Osteoblast (primary cell): ENCODE data around the gene CALR. TPM values are rescaled to one million over a fixed set of nuclear protein-coding genes. Genes with fewer than 3 reads are reported as not detected.

Experiments
- DNase-seq: peaks from one replicate; pipeline ENCODE4 v3.0.0; 2011; ENCODE audit warnings: low spot score, mixed read lengths; ENCODE audit not compliant: insufficient read length; ENCODE audit errors: missing footprints
- H2AFZ ChIP-seq: 2 replicates; pipeline ENCODE4 v1.6.0; 2011; ENCODE audit warnings: mild to moderate bottlenecking, low read length
- H3K27ac ChIP-seq: 2 replicates; pipeline ENCODE4 v1.5.1; 2011; ENCODE audit warnings: mild to moderate bottlenecking, low read depth, low read length, moderate library complexity
- H3K27me3 ChIP-seq: 2 replicates; pipeline ENCODE4 v1.6.0; 2012; ENCODE audit warnings: mild to moderate bottlenecking, control low read depth, inconsistent platforms, low read length, moderate library complexity; ENCODE audit not compliant: insufficient read depth
- H3K36me3 ChIP-seq: 2 replicates; pipeline ENCODE4 v1.5.1; 2011; ENCODE audit warnings: mild to moderate bottlenecking, low read length, control low read depth, moderate library complexity; ENCODE audit not compliant: insufficient read depth
- H3K4me1 ChIP-seq: 2 replicates; pipeline ENCODE4 v1.5.1; 2011; ENCODE audit warnings: mild to moderate bottlenecking, low read length, control low read depth, moderate library complexity; ENCODE audit not compliant: insufficient read depth
- H3K4me2 ChIP-seq: 2 replicates; pipeline ENCODE4 v1.6.0; 2011; ENCODE audit warnings: mild to moderate bottlenecking, low read length; ENCODE audit not compliant: insufficient read depth
- H3K4me3 ChIP-seq: fragments of 200-600 bp; sonication (generic); 3 replicates; pipeline ENCODE4 v1.5.1; 2012; ENCODE audit warnings: mild to moderate bottlenecking, low read length, inconsistent platforms; ENCODE audit not compliant: insufficient read depth
- H3K79me2 ChIP-seq: 2 replicates; pipeline ENCODE4 v1.6.0; 2012; ENCODE audit warnings: mild to moderate bottlenecking, low read length, control low read depth, inconsistent platforms; ENCODE audit not compliant: insufficient read depth
- H3K9me3 ChIP-seq: 2 replicates; pipeline ENCODE4 v1.5.1; 2011; ENCODE audit warnings: low read depth, low read length, control low read depth
- H4K20me1 ChIP-seq: 2 replicates; pipeline ENCODE4 v1.6.0; 2012; ENCODE audit warnings: mild to moderate bottlenecking, low read length, control low read depth; ENCODE audit not compliant: insufficient read depth
- total RNA-seq: library from RNA; depleted of rRNA; stranded (reverse); fragments of >200 nt; gene quantifications from 2 replicates; pipeline ENCODE4 v1.2.3, GENCODE V29; 2012
- TF ChIP-seq, protein P1 (sequence below): IDR thresholded peaks from 2 replicates; pipeline ENCODE4 v1.5.1; 2011; ENCODE audit warnings: mild to moderate bottlenecking, low read depth, low read length, moderate library complexity; ENCODE audit errors: extremely low read depth

The CALR gene
- total RNA-seq, 1 donor: 1,685 TPM

DNA sequence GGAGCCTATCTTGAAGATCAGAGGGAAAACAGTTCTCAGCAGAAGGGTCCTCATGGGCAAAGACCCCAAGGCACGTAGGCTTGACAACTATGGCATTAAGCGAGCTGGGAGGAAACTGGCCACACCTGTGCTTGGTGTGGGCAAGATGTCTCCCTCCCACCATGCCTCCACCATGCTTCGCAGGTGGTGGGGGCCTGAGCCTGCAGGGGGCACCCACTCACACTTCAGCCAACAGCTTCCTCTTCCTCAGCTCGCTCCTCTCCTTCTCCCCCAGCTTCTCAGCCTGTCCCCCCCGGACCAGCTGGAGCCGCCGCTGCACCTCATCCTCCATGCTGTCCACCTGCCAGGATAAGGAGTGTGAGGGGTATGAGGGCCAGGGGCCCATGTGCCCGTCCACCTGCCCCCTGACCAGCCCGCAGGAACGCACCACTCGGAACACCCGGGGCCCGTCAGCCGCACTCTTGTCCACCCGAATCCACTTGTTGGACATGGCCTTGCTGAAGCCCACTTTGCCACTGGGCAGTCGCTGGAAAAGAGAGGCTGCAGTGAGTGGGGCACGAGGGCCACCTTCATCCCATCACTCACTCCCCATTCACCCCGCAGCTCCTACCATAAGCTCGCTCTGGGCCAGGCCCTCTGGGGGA, 8.3 kb upstream of the CALR start:
- H3K36me3 ChIP-seq: peaks cover 34% of the 10 kb centered on the region
- no peak overlapping the region for H3K27ac ChIP-seq
- TF ChIP-seq, protein P1, sequence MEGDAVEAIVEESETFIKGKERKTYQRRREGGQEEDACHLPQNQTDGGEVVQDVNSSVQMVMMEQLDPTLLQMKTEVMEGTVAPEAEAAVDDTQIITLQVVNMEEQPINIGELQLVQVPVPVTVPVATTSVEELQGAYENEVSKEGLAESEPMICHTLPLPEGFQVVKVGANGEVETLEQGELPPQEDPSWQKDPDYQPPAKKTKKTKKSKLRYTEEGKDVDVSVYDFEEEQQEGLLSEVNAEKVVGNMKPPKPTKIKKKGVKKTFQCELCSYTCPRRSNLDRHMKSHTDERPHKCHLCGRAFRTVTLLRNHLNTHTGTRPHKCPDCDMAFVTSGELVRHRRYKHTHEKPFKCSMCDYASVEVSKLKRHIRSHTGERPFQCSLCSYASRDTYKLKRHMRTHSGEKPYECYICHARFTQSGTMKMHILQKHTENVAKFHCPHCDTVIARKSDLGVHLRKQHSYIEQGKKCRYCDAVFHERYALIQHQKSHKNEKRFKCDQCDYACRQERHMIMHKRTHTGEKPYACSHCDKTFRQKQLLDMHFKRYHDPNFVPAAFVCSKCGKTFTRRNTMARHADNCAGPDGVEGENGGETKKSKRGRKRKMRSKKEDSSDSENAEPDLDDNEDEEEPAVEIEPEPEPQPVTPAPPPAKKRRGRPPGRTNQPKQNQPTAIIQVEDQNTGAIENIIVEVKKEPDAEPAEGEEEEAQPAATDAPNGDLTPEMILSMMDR: no peak
- H3K27me3 ChIP-seq: no peaks in the 10 kb centered on the region
- no peak for DNase-seq
- no peaks in the 10 kb centered on the region for H3K9me3 ChIP-seq
- H3K4me2 ChIP-seq: no peak overlapping the region
- H3K79me2 ChIP-seq: peaks cover 40% of the 10 kb centered on the region
- no peak overlapping the region for H2AFZ ChIP-seq
- H3K4me3 ChIP-seq: no peak overlapping the region
- peaks cover 8% of the 10 kb centered on the region for H3K4me1 ChIP-seq
- peaks cover 14% of the 10 kb centered on the region for H4K20me1 ChIP-seq

DNA sequence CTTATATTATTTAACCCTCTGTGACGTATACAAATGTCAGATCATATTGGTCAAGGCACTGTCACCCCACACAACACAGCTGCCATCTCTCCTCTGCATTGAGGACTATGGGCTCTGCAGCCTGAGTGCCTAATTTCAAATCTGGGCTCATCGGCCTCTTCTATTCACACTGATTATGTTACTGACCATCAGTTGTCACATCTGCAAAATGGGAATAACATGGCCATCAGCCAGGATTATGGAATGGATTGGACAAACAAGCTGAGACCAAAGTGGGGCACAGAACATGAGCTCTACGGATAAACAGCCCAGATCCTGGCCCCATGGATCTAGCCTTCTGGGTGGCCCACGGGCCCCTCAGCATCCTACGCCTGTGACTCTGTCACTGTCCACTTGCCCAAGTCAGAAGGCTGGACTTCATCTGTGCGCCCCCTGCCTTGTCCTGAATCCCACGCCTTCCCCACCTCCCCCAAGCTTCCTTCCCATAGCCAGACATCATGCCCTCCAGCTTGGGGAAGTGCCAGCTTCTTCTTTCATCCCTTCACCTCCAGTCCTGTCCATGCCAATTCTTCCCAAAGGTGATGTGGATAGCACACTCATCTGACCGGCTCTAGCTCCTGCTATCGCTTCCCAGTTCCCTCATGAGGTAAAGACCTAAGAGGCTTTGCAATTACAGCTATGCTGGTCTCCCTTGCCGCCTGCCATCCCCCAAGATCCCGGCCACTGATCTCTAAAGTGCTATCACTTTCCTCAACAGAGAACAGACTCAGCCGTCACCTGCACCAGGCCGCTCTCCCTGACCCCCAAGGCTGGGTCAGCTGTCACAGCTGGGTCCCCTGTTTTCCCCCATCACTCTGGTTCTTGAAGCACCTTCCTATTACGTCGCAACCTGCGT, 5.8 kb upstream of the CALR start:
- peak overlapping the region; percentile 98 for H3K4me3 ChIP-seq
- H3K9me3 ChIP-seq: no peaks in the 10 kb centered on the region
- H3K27me3 ChIP-seq: no peaks in the 10 kb centered on the region
- H3K79me2 ChIP-seq: peaks cover 40% of the 10 kb centered on the region
- TF ChIP-seq, protein P1: no peak
- peaks cover 23% of the 10 kb centered on the region for H3K36me3 ChIP-seq
- H3K27ac ChIP-seq: peak overlapping the region; percentile 83
- H3K4me2 ChIP-seq: peak overlapping the region; percentile 99
- peaks cover 12% of the 10 kb centered on the region for H3K4me1 ChIP-seq
- DNase-seq: peak; percentile 80
- peak overlapping the region; percentile 95 for H2AFZ ChIP-seq
- H4K20me1 ChIP-seq: peaks cover 14% of the 10 kb centered on the region

DNA sequence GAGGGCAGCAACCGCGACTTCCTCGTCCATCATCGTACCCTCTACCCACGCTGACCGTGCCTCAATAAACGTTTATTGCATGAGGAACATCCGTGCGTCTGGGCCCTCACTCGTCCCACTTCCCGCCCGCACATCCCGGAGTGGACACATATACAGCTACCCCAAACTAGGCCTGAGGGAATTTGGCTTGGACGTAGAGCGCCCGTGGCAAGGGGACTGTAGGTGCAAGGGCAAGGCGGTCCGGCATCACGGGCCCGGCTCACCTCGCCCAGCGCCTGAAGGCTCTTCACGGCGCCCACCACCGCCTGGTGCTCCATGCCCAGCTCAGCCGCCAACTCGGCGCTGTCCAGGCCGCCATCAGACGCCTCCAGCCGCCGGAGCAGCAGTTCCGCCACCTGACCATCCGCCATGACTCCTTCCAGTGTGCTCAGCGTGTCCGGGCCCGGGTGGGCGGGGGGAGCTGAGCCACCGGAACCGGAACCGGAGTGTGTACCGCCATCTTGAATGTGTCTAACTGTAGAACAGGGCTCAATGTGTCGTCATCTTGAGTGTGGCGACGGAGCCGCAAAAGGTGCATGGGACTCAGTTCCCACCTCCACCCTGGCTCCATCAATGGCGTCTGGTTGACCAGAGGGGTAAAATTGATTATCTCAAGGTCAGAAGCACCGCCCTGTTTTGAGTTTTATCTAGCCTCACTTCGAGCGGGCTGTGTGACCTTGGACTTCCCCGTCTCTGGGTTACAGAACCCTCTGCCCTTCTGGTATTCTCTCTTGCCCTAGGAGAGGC, 4.9 kb upstream of the CALR start, which contains the start of gene FARSA:
TSS of gene FARSA (minus strand) at position 425 of the 786 bp plus-strand sequence. CDS start at position 410, 15 bp downstream.
- peaks cover 41% of the 10 kb centered on the region for H3K79me2 ChIP-seq
- TF ChIP-seq, protein P1: no peak
- DNase-seq: peak; percentile 97
- H3K9me3 ChIP-seq: no peaks in the 10 kb centered on the region
- H3K4me1 ChIP-seq: peaks cover 18% of the 10 kb centered on the region
- H3K4me3 ChIP-seq: peak within 1 kb of the TSS; percentile 98
- H3K4me2 ChIP-seq: peak within 1 kb of the TSS; percentile 99
- peaks cover 17% of the 10 kb centered on the region for H3K36me3 ChIP-seq
- H3K27me3 ChIP-seq: no peaks in the 10 kb centered on the region
- peaks cover 14% of the 10 kb centered on the region for H4K20me1 ChIP-seq
- H2AFZ ChIP-seq: peak within 1 kb of the TSS; percentile 98
- peak within 1 kb of the TSS; percentile 83 for H3K27ac ChIP-seq
